Measurements from ENCODE around the gene SLC37A3. TPM values are rescaled to one million over a fixed set of nuclear protein-coding genes. Genes with fewer than 3 reads are reported as not detected.

Gene SLC37A3
- total and polyA plus RNA-seq, 2 of the 13 experiments (the other 11 are each of a cell fraction or from before 2014, with no cell fraction given) = 21.3 to 27.9 TPM

- no peaks in the 10 kb centered on the region; a peak in 1 of 5 replicates for H3K27me3 ChIP-seq (ENCODE audit: control insufficient read depth in 1 of 2, insufficient read depth in 2 of 2, low read length in 2 of 2)
- no peak overlapping the region for H2AFZ ChIP-seq (ENCODE audit: low read length)
- no TSS peak for BruUV-seq (replicated peaks)
- FAIRE-seq (no peak), DNase-seq (ENCODE audit: low spot score) (no peak), ATAC-seq (no peak)
- peaks cover 0 to 1% of the 10 kb centered on the region in 2 experiments; a peak in 2 of 5 replicates for H3K36me3 ChIP-seq (replicated peaks in 1 of 2; ENCODE audit: control insufficient read depth in 1 of 2, insufficient read depth in 2 of 2, low read length in 2 of 2)
- no peak overlapping the region for H3K4me3 ChIP-seq (replicated peaks in 1 of 3; ENCODE audit: insufficient read depth in 1 of 3, low read depth in 2 of 3, low read length in 3 of 3)
- in situ Hi-C loops (cut with HindIII; ENCODE audit: extremely low pct_ligation_motif_present, low pct_unique_long_range_greater_than_20kb) = no loop called here
- intact Hi-C loops (cut with micrococcal nuclease; ENCODE audit: unreplicated experiment) = no loop called here
- H3K9me3 ChIP-seq (ENCODE audit: low read length) = no peaks in the 10 kb centered on the region
- ChIA-PET CTCF (ENCODE audit: low intra/inter-chr PET ratio, low total read pairs) (no interaction called here), POLR2A (no interaction called here)
- no peaks in the 10 kb centered on the region for H3K79me2 ChIP-seq (ENCODE audit: insufficient read depth, low read length)
- H3K4me2 ChIP-seq (ENCODE audit: low read depth, low read length) = no peak overlapping the region
- H4K20me1 ChIP-seq (ENCODE audit: insufficient read depth, low read length) = no peaks in the 10 kb centered on the region
- 89% methylated on average over 9 of the region's 9 CpGs for WGBS (ENCODE audit: low lambda C conversion rate)
- H3K27ac ChIP-seq (ENCODE audit: extremely low read length, insufficient read depth, low read length) = no peak overlapping the region
- H3K9ac ChIP-seq (ENCODE audit: insufficient read depth, low read depth, low read length) = no peak overlapping the region
- no peaks in the 10 kb centered on the region for H3K4me1 ChIP-seq (ENCODE audit: insufficient read depth, low read length)
- TF ChIP-seq ZFP37 (CRISPR knock-in tag; IDR thresholded peaks at IDR 0.05; ENCODE audit: borderline replicate concordance) (no peak), PHF21A (CRISPR knock-in tag; IDR thresholded peaks at IDR 0.05) (no peak), CC2D1A (CRISPR knock-in tag; IDR thresholded peaks at IDR 0.05) (no peak), SIX4 (CRISPR knock-in tag; IDR thresholded peaks at IDR 0.05) (no peak), MIER2 (CRISPR knock-in tag; IDR thresholded peaks at IDR 0.05) (no peak), ISL2 (CRISPR knock-in tag; IDR thresholded peaks at IDR 0.05) (no peak), ZNF350 (CRISPR knock-in tag; IDR thresholded peaks at IDR 0.05; ENCODE audit: borderline replicate concordance, low read depth) (no peak), ZBED4 (CRISPR knock-in tag; IDR thresholded peaks at IDR 0.05; ENCODE audit: borderline replicate concordance) (no peak), ZNF343 (CRISPR knock-in tag; IDR thresholded peaks at IDR 0.05) (no peak), SNAPC2 (CRISPR knock-in tag; IDR thresholded peaks at IDR 0.05) (no peak), CREB1 (IDR thresholded peaks at IDR 0.05) (no peak), CREB1 (CRISPR knock-in tag; IDR thresholded peaks at IDR 0.05) (no peak), ZNF800 (CRISPR knock-in tag; IDR thresholded peaks at IDR 0.05) (no peak)
- TF ChIP-seq, protein P1, sequence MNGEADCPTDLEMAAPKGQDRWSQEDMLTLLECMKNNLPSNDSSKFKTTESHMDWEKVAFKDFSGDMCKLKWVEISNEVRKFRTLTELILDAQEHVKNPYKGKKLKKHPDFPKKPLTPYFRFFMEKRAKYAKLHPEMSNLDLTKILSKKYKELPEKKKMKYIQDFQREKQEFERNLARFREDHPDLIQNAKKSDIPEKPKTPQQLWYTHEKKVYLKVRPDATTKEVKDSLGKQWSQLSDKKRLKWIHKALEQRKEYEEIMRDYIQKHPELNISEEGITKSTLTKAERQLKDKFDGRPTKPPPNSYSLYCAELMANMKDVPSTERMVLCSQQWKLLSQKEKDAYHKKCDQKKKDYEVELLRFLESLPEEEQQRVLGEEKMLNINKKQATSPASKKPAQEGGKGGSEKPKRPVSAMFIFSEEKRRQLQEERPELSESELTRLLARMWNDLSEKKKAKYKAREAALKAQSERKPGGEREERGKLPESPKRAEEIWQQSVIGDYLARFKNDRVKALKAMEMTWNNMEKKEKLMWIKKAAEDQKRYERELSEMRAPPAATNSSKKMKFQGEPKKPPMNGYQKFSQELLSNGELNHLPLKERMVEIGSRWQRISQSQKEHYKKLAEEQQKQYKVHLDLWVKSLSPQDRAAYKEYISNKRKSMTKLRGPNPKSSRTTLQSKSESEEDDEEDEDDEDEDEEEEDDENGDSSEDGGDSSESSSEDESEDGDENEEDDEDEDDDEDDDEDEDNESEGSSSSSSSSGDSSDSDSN (CRISPR knock-in tag; IDR thresholded peaks at IDR 0.05) = no peak
- TF ChIP-seq, protein P2, sequence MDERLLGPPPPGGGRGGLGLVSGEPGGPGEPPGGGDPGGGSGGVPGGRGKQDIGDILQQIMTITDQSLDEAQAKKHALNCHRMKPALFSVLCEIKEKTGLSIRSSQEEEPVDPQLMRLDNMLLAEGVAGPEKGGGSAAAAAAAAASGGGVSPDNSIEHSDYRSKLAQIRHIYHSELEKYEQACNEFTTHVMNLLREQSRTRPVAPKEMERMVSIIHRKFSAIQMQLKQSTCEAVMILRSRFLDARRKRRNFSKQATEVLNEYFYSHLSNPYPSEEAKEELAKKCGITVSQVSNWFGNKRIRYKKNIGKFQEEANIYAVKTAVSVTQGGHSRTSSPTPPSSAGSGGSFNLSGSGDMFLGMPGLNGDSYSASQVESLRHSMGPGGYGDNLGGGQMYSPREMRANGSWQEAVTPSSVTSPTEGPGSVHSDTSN (CRISPR knock-in tag; IDR thresholded peaks at IDR 0.05) = no peak
- TF ChIP-seq, protein P3, sequence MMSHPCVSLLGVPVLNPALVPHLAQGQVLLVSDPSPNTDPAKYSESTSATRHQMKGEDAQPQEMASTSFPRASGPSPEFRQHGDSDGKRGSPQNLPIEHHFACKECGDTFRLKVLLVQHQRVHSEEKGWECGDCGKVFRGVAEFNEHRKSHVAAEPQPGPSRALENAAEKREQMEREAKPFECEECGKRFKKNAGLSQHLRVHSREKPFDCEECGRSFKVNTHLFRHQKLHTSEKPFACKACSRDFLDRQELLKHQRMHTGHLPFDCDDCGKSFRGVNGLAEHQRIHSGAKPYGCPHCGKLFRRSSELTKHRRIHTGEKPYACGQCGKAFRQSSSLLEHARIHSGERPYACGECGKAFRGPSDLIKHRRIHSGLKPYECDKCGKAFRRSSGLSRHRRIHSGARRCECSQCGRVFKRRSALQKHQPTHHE (CRISPR knock-in tag; IDR thresholded peaks at IDR 0.05; ENCODE audit: borderline replicate concordance) = no peak
Measured at GRCh38 chr7:140367528-140367927, 30.8 kb downstream of the SLC37A3 start.

All from HepG2 (cell line).